ENCODE data around the gene NANOS2. TPM values are rescaled to one million over a fixed set of nuclear protein-coding genes. Genes with fewer than 3 reads are reported as not detected.

The NANOS2 gene
- total and polyA plus RNA-seq, 2 of the 13 experiments (the other 11 are each of a cell fraction or from before 2014, with no cell fraction given): not detected

GRCh38 chr19:45876411-45877197 is 38.0 kb downstream of the NANOS2 start (continued):
- no peak for TF ChIP-seq CEBPB (IDR thresholded peaks at IDR 0.05; ENCODE audit: borderline replicate concordance, low read depth, low read length)
- no peak for TF ChIP-seq NFE2 (CRISPR knock-in tag; IDR thresholded peaks at IDR 0.05)
- TF ChIP-seq PATZ1 (CRISPR knock-in tag; IDR thresholded peaks at IDR 0.05): peak; percentile 92
- TF ChIP-seq FOXP1 (IDR thresholded peaks at IDR 0.05): no peak
- TF ChIP-seq FOXP1 (CRISPR knock-in tag; IDR thresholded peaks at IDR 0.05): no peak
- 0 out of 2 replicates have a peak, but pooled peaks have one; percentile 41 for TF ChIP-seq GMEB2 (CRISPR knock-in tag; IDR thresholded peaks at IDR 0.05; ENCODE audit: low read depth)
- TF ChIP-seq ADNP (CRISPR knock-in tag; IDR thresholded peaks at IDR 0.05): no peak
- no peak for TF ChIP-seq FOXM1 (CRISPR knock-in tag; IDR thresholded peaks at IDR 0.05)
- peak; percentile 17; the same call in 1 of the 2 replicates for TF ChIP-seq RAD21 (CRISPR knock-in tag; IDR thresholded peaks at IDR 0.05)
- peak; percentile 64 for TF ChIP-seq DMAP1 (CRISPR knock-in tag; IDR thresholded peaks at IDR 0.05)
- peak; percentile 78; the same call in 1 of the 2 replicates for TF ChIP-seq KDM3A (CRISPR knock-in tag; IDR thresholded peaks at IDR 0.05; ENCODE audit: low read depth)
- TF ChIP-seq GMEB1 (CRISPR knock-in tag; IDR thresholded peaks at IDR 0.05; ENCODE audit: borderline replicate concordance): peak; percentile 68
- TF ChIP-seq SKIL (CRISPR knock-in tag; IDR thresholded peaks at IDR 0.05; ENCODE audit: borderline replicate concordance): peak; percentile 50; the same call in 1 of the 2 replicates
- peak; percentile 33; the same call in 1 of the 2 replicates for TF ChIP-seq ZNF362 (CRISPR knock-in tag; IDR thresholded peaks at IDR 0.05; ENCODE audit: borderline replicate concordance)
- peak; percentile 94 for TF ChIP-seq ZNF687 (CRISPR knock-in tag; IDR thresholded peaks at IDR 0.05)
- TF ChIP-seq ZNF703 (CRISPR knock-in tag; IDR thresholded peaks at IDR 0.05; ENCODE audit: borderline replicate concordance): peak; percentile 38; the same call in 1 of the 2 replicates

Data from HepG2 (cell line).